HG02970 (cell line): ENCODE data around the gene NPAS2.

Experiments
- ATAC-seq: cut with Tn5 transposase; IDR thresholded peaks from one replicate; pipeline ENCODE4 v1.9.1; 2021; ENCODE audit warnings: mild to moderate bottlenecking, moderate library complexity, moderate number of reproducible peaks; ENCODE audit not compliant: unreplicated experiment, low FRiP score

NPAS2 gene

GRCh38 chr2:100852999-100853908, 33.3 kb downstream of the NPAS2 start:
- no peak for ATAC-seq

GRCh38 chr2:100853909-100854810, 34.2 kb downstream of the NPAS2 start:
- no peak for ATAC-seq

- ATAC-seq = no peak
Measured at GRCh38 chr2:100855084-100855483, 35.1 kb downstream of the NPAS2 start.

- no peak for ATAC-seq
Measured at GRCh38 chr2:100855606-100856005, 35.7 kb downstream of the NPAS2 start.

- ATAC-seq = no peak
Measured at GRCh38 chr2:100856732-100857131, 36.8 kb downstream of the NPAS2 start.

- ATAC-seq = no peak
Measured at GRCh38 chr2:100857341-100857740, 37.4 kb downstream of the NPAS2 start.

- no peak for ATAC-seq
Measured at GRCh38 chr2:100857915-100858314, 38.0 kb downstream of the NPAS2 start.

- no peak for ATAC-seq
Measured at GRCh38 chr2:100859902-100860301, 40.0 kb downstream of the NPAS2 start.

GRCh38 chr2:100861340-100861739, 41.4 kb downstream of the NPAS2 start:
- no peak for ATAC-seq

- no peak for ATAC-seq
Measured at GRCh38 chr2:100862081-100862480, 42.1 kb downstream of the NPAS2 start.

GRCh38 chr2:100865816-100866460, 46.0 kb downstream of the NPAS2 start:
- no peak for ATAC-seq

GRCh38 chr2:100868083-100868482, 48.1 kb downstream of the NPAS2 start:
- ATAC-seq = no peak

- ATAC-seq = no peak
Measured at GRCh38 chr2:100869120-100869519, 49.2 kb downstream of the NPAS2 start.

- no peak for ATAC-seq
Measured at GRCh38 chr2:100870652-100871531, 51.0 kb downstream of the NPAS2 start.

- no peak for ATAC-seq
Measured at GRCh38 chr2:100875516-100876230, 55.7 kb downstream of the NPAS2 start.

- no peak for ATAC-seq
Measured at GRCh38 chr2:100876231-100876860, 56.4 kb downstream of the NPAS2 start.

GRCh38 chr2:100877555-100877954, 57.6 kb downstream of the NPAS2 start:
- ATAC-seq = no peak

GRCh38 chr2:100878000-100878791, 58.3 kb downstream of the NPAS2 start:
- ATAC-seq = no peak
